ENCODE measurements around the gene OXCT1.
A peak's percentile ranks its signal among the peaks of the same experiment; 100 is the strongest.
"Not testable (repeated sequence)": the region's sequence is repeated elsewhere in the genome, so short reads cannot be mapped to it uniquely, and the experiment has no call there.

Gene OXCT1

DNA sequence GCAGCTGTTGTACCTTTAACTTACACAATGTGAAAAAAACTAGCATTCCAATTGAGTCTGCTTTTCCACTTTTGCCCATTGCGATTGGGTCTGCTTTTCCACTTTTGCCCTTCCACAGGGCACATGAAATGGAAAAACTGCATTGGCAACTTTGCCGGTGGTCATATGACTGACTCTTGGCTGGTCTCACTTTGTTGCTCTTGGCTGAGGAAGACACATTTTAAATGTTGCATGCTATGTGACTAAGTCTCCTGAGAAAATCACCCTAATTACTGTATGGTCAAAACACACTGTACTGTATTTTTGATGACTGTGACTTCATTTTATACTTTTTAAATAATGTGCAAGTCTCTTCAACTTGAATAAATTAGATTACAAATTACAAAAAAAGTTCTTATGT, 1.6 kb upstream of the OXCT1 start:
- DNase-seq = no peak

DNA sequence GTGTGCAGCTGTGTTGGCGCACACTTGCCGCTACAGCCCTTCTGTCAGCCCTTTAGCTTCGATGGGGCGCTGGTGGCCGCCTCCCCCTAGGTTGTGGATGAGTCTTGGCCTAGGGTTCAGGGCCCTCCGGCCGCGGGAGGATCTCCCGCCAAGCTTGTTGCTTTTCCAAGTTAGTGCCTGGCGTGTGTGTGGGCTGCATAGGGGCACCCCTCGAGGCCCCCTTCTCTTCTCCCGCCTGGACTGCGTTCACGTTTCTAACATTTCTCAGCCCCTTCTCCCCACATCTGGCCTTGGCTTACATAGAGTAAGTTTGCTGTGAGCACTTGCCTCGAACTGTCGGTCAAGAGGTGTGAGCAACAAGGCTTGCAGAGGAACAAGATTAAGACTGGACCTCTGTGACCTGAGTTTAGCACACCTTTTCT, 413 bp upstream of the OXCT1 start:
- DNase-seq = no peak

DNA sequence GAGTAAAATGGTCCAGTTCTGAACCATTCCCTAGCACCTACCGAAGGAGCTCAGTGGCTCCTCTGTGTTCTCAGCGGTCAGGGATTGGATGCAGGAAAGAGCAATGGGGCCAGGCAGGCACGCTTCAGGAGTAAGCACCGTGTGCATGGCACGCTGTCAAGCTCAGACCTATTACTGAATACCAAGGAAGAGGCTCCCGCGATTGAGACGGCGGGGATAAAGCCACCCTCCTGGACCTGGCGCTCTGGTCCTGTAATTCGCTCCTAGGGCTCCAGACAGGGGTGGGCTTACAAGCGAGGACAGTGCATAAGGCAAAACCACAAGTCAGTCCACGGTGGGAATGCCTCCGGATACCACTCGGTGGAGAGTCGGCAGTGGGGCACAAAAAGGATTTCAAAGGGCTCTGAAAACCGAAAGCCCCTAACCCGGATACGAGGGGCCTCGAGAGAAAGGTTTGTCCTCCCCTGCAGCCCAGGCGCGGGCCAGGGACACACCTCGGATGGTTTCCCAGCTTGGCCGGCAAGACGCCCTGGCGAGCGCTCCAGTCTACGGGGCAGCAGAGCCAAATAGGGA, 988 bp downstream of the OXCT1 start:
- DNase-seq = peak; percentile 80

DNA sequence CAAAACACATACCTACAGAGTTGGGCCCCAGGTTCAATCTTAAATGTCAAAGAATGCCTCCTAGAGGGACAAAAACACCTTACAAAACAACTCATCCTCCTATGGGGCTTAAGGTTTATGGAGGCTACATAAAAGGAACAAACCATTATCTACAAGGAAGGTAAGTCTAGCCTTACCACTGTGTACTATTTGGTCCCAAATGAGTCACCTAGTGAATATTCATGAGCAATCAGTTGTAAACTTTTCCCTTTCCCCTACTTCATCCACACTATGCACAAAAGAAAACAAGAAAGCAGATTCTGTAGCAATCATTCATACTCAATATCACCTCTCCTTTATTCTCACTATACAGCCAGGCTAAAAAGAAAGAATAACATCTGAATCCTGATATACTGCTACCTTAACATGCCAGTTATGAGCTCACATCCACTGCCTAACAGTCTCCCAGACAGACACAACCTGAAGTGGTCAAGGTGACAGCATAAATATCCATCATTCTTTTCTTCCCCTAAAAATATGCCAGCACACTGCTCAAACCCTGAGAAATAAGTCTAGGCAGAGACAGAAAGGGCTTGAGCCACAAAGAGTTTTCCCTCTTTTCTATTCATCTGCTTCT, 6.2 kb downstream of the OXCT1 start:
- DNase-seq = no peak

DNA sequence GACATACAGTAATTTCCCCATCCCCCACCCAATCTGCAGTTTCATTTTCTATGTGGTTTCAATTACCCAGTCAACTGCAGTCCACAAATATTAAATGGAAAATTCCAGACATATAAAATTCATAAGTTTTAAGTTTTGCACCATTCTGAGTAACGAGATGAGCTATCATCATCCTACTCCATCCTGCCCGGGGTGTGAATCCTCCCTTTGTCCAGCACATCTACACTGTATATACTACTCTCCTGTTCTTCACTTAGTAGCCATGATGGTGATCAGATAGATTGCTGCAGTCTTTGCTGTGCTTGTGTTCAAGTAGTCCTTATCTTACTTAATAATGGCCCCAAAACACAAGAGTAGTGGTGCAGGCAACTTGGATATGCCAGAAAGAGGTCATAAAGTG, 11.3 kb downstream of the OXCT1 start:
- DNase-seq = no peak

DNA sequence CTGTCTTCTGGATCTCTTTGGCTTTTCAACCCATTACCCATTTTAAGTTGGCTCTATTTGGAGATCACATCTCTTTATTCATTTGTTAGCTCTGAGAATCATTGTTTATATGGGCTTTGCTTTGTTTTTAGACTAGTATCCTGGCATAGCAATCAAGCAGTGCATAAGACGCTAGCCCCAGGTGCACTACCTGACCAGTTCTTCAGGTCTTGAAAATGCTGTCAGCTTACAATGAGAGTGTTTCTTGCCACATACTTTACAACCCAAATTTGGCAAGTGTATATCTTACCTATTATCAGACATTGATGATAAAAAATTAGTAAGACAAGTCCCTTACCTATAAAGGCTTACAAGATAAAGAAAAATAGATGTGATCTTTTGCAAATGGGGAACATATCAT, 12.2 kb downstream of the OXCT1 start:
- no peak for DNase-seq

DNA sequence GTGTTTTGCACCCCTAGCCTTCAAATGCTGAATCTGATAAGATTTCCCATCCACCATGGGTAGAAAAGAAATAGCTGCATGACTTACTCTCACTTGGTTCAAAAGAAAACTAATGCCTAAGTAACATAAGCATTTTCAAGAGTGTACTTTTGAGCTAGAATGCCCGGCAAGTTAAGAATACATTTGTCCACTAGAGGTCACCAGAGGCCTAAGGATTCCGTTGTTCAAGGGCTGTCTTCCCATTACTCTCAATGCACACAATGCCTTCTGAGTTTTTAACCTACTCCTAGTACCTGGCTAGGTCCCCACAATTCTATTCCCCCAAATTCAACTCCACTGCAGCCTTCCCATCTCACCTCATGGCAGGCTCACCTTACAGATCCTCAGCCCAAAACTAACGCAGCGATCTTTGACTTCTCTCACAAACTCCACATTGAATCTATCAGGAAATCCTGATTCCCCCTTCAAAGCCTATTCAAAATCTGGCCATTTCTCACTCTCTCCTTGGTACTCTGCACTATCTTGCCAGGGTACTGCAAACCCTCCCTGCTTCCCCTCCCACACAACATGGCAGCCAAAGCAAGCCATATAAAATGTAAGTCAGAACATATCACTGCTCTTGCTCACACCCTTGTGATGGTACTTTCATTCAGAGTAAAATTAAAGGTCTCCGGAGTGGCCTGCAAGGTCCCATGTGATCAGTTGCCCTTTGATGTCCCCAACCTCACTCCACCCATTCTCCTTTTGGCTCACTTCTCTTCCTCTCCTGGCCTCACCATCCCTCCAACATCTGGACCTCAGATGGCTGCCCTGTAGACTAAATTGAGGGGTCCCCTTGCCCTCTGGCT, 13.4 kb downstream of the OXCT1 start:
- DNase-seq = peak; percentile 90

DNA sequence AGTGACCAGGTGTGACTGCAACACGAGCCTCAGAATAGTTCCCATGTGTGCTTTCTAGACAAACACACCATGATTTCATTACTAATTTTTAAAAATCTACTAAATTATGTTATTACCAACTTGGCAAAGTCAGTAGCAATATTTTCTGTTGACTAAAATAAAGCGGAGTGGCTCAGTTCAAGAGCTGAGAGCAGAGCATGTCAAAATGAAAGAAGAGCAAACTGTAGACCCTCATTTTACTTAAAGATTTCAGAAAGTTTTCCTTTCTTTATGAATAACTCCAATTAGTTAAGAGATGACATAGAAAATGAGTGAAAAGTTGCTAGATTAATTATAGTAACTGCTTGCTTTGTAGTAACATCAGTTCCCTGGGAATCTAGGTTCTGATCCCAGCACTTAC, 17.9 kb downstream of the OXCT1 start:
- DNase-seq = no peak

DNA sequence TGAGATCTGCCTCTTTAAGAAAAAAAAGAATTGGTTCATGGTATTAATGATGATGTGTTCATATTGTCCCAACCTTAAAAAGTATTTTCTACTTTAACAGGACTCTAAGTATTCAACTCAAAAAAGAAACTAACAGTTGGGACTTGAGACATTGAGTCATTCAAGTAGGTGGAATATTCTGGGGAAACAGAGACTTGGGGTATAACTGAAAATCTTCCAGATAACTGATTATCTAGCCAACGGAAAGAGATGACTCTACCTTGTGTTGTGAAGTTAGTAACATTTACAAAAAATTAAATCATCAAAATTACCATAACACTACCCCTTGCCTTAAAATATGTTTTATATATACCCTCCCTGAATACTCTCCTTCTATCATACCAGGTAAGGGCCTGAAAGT, 19.1 kb downstream of the OXCT1 start:
- no peak for DNase-seq

DNA sequence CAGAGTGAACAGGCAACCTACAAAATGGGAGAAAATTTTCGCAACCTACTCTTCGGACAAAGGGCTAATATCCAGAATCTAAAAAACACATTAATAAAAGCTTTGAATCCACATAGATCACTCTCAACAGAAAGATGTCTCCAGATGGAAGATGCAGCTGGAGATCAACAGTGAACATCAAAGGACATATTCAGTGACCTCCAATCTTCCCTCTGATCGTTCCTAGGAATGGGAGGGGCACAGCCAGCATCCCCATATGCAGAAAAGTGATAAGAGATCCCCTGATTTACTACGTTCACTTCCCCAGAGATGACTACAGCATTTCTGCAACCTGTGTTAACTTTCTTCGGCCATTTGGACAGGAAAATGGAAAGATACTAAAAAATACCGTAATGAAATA, 21.2 kb downstream of the OXCT1 start:
- no peak for DNase-seq

DNA sequence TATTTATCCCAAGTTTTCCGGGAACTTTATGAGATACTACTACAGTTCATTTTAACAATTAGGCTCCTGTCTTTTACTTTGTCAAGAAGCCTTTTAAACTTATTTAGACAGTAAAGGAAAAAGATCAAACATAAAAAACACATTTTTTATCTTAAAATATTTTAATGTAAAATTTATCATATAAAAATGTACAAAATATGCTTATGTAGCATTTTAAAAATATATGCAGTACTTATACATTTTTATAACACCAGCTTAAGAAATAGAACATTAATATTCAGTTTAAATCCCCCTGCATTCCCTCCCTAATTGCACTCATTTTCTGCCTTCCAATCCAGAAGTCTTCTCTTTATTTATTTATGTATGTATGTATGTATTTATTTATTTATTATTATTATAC, 24.5 kb downstream of the OXCT1 start:
- not testable (repeated sequence) for DNase-seq

DNA sequence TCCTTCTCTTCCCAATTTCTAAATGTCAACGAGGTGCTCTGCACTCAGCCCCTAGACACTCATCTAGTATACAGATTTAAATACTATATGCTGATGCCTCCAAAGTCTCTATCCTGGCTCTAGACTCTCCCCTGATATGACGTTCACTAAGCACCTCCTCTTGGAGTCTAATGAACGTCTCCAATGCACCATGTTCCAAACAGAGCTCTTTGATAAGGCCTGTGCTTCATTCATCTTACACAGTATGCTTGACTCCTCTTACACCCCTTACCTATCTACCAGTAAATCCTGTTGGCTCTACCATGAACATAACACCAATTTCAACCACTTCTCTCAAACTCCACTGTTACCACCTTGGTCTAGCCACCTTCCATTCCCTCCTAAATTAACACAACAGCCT, 25.7 kb downstream of the OXCT1 start:
- DNase-seq = no peak

DNA sequence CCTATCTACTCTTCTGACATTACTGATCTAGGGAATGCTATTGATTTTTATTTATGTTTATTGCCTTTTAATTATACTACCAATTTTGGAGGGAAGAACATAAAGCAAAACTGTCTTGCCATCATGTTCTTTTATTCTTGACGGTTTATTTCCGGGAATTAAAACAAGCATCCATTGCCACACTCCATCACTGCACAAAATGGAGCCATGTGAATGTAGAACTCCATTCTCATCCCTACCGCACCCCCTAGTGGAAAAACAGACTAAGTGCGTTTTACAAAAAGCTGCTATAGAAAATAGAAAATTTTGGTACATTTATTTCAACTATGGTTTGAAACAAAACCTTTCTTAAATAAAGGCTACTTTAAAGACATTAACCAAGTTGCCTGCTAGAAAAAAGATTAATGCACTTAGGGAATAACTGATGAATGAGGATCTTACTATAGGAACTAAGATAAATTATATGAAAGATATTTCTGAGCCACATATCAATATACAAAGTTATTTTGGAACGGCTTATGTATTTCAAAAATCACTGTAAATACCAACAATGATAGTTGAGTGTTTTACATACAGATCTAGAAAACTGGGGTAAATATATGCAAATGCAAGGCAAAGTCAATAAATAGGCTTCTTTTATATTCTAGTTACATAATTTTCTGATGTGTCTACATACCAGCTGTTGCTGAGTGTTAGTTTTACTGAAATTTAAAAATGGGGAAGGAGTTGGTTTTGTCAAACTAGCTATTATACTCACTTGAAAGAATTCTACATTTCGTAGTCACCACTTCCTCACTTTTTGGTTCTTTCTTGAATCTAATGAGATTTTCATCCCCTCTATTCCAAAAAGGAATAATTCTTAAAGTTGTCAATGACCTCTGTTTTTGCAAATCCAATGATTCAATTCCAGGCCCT, 26.5 kb downstream of the OXCT1 start:
- DNase-seq = peak; percentile 86

DNA sequence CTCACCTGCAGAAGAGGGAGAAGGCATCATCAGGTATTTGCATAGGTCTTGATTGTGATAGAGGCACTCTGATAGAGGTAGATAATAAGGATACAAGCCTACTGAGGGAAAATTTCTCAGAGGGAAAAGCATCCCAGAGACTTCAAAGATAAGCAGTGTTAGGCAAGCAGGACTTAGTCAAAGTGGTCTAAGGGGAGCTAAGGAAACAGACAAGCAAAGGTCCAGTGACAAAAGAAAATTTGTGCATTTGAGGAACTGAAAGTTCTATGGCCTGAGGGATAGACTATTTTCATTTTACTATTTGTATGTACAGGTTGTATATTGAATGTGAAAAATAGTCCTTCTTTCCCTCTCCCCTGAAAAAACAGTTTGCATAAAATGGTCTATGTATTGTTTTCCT, 27.4 kb downstream of the OXCT1 start:
- DNase-seq = no peak

DNA sequence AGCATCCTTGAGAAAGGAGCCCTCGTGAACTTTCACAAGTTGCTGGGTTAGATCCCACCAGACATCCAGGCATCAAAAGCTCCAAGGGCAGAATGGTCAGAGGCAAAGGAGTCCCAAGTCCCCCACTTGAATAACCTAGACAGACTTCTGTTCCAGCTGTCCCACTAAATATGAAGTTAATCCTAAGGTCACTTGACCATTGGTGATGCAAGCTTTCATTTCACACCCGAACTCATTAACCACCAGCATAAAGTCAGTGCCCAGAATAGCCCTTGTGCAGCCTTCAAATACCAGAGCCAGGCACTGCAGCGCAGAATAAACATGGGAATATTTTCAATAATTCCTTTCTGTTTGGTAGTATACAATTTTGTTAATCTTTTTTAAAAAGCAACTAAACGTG, 28.9 kb downstream of the OXCT1 start:
- DNase-seq = no peak

DNA sequence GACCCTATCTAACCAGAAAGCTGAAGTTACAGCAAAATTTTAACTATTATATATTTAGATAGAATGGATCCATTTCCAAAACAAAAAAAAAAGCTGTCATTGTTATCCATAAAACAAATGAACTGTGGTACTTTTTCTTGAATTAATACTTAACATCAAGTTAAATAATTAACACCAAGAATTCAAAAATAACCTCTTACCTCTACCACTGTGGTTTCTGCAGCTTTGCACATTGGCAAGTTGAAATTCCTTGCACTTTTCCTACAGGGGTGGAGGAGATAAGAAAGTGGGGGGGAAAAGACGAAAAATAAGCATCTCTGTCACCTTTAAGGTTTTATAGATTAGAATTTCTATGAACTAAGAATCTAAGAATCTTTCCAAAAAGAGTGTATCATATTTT, 30.0 kb downstream of the OXCT1 start:
- no peak for DNase-seq

DNA sequence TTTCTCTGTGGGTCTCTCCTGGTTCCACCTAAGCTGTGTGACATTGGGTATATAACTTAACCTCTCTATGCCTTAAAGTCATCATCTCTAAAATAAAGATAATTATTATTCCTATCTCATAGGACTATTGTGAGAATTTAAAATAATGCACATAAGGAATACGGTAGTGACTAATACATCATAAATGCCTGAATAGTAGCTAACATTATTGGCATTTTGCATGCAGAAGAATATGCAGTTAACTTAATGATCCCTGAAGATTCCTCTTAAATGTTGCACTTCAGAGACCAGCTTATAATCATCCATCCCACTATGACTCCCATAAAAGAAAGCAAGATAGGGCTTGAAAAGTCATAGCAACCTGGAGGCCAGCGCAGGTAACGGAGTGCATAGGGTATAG, 32.4 kb downstream of the OXCT1 start:
- DNase-seq = no peak

DNA sequence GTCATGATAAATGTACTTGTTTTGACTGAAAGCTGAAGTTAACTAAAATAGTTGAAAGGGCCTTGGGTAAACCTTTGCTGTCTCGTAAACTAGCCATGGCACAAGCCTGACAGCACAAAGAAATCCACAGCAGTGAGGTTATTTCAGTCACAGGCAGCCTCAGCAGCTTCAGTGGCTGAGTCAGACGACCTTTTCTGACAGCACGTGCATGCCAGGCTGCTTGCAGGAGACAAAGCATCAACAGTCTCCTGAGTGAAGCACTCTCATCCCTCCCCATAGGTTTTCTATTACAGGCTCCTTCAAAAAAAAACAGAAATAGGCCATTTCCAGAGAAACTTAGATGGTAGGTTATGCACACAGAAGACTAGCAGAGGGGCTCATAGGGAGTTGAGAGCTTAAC, 34.6 kb downstream of the OXCT1 start:
- DNase-seq = no peak

DNA sequence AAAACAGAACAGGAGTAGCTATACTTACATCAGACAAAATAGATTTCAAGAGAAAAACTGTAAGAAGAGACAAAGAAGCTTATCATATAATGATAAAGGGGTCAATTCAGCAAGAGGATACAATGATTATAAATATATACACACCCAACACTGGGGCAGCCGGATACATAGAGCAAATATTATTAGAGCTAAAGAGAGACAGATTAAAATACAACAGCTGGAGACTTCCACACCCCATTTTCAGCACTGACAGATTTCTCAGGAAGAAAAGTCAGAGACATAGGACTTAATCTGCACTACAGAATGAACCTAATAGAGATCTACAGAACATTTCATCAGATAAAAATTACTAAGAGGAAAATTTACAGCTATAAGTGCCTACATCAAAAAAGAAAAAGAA, 35.7 kb downstream of the OXCT1 start:
- no peak for DNase-seq

DNA sequence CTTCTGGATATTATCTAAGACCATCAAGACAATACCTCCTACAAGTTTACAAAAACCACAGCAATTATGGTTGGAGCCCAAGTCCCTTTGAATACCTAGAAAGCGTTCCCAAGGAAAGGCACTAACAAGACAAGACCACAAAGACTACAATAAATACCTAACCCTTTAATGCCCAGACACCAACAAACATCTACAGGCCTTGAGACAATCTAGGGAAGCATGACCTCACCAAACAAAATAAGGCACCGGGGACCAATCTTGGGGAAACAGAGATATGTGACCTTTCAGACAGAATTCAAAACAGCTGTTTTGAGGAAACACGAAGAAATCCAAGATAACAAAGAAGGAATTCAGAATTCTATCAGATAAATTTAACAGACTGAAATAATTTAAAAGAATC, 37.8 kb downstream of the OXCT1 start:
- no peak for DNase-seq

DNA sequence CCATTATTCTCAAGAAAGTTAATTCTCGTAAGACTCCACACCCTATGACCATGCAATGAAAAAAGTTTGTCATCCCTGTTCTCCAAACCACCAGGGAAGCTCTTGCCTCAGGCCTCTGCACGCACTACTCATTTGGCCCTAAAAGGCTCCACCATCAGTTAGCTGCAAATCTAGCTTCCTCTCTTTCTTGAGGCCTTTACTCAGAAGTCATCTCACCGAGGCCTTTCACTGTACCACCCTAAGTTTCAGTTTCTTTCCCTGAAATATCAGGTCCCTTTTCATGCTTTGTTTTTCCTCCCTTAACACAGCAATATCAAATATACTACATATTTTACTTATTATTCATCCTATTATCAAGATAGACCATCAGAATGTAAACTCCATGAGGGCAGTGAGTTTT, 39.1 kb downstream of the OXCT1 start:
- no peak for DNase-seq

DNA sequence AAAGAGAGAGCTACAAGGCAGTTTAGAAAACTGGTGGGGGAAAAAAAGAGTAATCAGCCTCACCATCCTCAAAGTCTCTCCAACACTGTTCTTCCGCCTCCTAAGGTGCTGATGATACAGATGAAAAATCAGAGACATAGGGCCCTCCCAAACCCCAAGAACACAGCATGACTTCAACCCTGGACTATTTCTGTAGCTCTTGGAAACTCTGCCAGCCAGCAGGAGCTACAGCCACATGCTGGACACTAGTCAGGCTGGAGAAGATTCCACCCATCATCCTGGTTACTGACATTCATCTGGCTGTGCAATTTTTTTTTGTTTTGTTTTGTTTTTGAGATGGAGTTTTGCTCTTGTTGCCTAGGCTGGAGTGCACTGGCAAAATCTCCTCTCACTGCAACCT, 42.4 kb downstream of the OXCT1 start:
- no peak for DNase-seq

DNA sequence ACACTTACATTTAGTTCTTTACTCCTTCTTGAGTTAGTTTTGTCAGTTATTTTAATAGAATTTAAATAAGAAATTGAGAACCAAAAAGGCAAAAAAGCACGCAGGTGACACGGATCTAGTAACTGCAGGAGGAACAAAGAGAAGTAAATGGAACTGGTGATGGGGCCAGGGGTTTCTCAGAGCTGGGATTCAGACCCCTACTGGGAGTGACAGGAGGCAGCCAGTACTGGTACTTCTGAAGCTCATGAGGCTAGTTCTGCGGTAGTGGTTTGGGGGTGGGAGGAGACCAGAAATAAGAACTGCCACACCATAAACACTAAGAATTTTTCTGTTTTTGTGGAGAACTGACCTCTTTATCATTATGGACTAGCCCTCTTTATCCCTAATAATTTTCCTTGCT, 48.2 kb downstream of the OXCT1 start:
- DNase-seq = no peak

Data from NCI-H748 treated with DMSO at 0.1 percent for 48 hours (cell line).